Breast epithelium (tissue), 4 donors: ENCODE data around the gene OTOG. TPM values are rescaled to one million over a fixed set of nuclear protein-coding genes. Genes with fewer than 3 reads are reported as not detected.

Experiments used
- DNase-seq, 2 donors: peaks; one replicate each; pipeline ENCODE4 v3.0.0-alpha.2; 2019; ENCODE audit warnings: low spot score in 2 of 2
- H3K27ac ChIP-seq, 2 donors: fragments of 200-600 bp; sonication (generic) in 1 of 2; one replicate each; pipeline ENCODE4 v1.5.1; 2016 to 2019; ENCODE audit warnings: mild to moderate bottlenecking in 1 of 2
- H3K27me3 ChIP-seq, 2 donors: fragments of 200-600 bp; sonication (generic) in 1 of 2; one replicate each; pipeline versions ENCODE4 v1.5.1 to v1.6.0; 2017 to 2019; ENCODE audit warnings: control low read depth in 1 of 2, mild to moderate bottlenecking in 1 of 2
- H3K36me3 ChIP-seq: fragments of 200-600 bp; one replicate; pipeline ENCODE4 v1.5.1; 2019
- H3K4me1 ChIP-seq, 2 donors: fragments of 200-600 bp; sonication (generic); one replicate each; pipeline ENCODE4 v1.5.1; 2016 to 2019; ENCODE audit warnings: control low read depth in 1 of 2
- H3K4me3 ChIP-seq, 3 donors: fragments of 200-600 bp; sonication (generic); 1 replicate in 2 of 3; 2 replicates in 1 of 3; pipeline ENCODE4 v1.5.1; 2016 to 2019; ENCODE audit warnings: mild to moderate bottlenecking in 3 of 3, moderate library complexity in 2 of 3
- H3K9me3 ChIP-seq, 2 donors: fragments of 200-600 bp; sonication (generic) in 1 of 2; one replicate each; pipeline ENCODE4 v1.5.1; 2016 to 2019; ENCODE audit warnings: control low read depth in 1 of 2
- POLR2A ChIP-seq: fragments of 450-650 bp; IDR thresholded peaks from one replicate; pipeline ENCODE4 v1.6.1; 2016; ENCODE audit warnings: antibody characterized with exemption, mild to moderate bottlenecking, moderate library complexity
- POLR2AphosphoS5 ChIP-seq, 3 donors: sonication (generic); formaldehyde crosslinking; IDR thresholded peaks; one replicate each; pipeline ENCODE4 v1.6.1; 2017; ENCODE audit warnings: antibody characterized with exemption in 3 of 3
- intact Hi-C: fragments of 100-400 bp; cut with DNase I; formaldehyde crosslinking; loops from one replicate; pipeline ENCODE4 v1.15.1; 2023; ENCODE audit warnings: low total_unique reads
- total RNA-seq, 3 donors: library from RNA; depleted of rRNA; stranded (reverse); fragments of >200 nt; gene quantifications; one replicate each; pipeline ENCODE4 v1.1.0, GENCODE V29; 2016
- TF ChIP-seq, protein P1 (sequence below), 3 donors: fragments of 450-650 bp; IDR thresholded peaks; one replicate each; pipeline ENCODE4 v1.5.1; 2016 to 2017; ENCODE audit warnings: antibody characterized with exemption in 3 of 3, mild to moderate bottlenecking in 3 of 3, moderate library complexity in 3 of 3

Gene OTOG
- total RNA-seq, 3 donors from 2014 or later: not detected

DNA sequence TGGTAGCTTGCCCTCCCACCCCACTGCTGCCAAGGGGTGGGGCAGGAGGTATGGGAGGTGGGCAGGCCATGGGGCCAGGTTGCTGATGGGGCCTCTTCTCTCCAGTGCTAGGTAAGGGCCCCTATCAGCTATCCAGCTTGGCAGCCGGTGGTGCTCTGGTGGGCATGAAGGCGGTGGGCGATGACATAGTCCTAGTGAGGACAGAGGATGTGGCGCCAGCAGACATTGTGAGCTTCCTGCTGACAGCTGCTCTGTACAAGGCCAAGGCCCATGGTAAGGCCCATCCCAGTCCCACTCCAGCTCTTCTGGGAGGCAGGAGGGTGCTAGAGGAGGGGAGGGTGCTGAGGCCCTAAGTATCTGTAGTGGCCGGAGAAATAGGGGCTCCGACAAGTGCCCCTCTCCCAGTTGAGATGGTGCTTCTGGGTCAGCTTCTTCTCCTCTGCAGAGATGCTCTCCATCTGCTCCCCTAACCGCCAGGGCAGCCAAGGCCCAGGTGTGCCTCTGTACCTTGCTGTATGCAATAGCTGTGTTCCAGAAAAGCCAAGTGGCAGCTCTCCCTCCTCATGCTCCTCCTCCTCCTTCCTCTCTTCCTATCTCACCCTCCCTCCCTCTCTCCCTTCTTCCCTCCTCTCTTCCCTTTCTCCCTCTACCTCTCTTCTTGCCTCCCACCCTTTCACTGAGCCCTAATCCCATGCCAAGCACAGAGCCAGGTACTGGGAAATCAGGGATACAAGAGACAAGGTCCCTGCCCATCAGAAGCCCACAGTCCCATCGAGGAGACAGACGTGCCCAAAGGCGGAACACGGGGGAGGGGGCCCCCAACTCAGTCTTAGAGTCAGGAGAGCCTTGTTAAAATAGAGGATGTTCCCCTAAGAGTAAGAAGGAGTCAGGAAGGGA, 55.3 kb downstream of the OTOG start:
- H3K4me3 ChIP-seq: no peak overlapping the region
- intact Hi-C loops: no loop called here
- H3K27ac ChIP-seq: no peak overlapping the region
- H3K27me3 ChIP-seq: no peaks in the 10 kb centered on the region
- no peak for TF ChIP-seq POLR2A
- TF ChIP-seq, protein P1, sequence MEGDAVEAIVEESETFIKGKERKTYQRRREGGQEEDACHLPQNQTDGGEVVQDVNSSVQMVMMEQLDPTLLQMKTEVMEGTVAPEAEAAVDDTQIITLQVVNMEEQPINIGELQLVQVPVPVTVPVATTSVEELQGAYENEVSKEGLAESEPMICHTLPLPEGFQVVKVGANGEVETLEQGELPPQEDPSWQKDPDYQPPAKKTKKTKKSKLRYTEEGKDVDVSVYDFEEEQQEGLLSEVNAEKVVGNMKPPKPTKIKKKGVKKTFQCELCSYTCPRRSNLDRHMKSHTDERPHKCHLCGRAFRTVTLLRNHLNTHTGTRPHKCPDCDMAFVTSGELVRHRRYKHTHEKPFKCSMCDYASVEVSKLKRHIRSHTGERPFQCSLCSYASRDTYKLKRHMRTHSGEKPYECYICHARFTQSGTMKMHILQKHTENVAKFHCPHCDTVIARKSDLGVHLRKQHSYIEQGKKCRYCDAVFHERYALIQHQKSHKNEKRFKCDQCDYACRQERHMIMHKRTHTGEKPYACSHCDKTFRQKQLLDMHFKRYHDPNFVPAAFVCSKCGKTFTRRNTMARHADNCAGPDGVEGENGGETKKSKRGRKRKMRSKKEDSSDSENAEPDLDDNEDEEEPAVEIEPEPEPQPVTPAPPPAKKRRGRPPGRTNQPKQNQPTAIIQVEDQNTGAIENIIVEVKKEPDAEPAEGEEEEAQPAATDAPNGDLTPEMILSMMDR (IDR thresholded peaks at IDR 0.05): no peak
- TF ChIP-seq POLR2AphosphoS5 (IDR thresholded peaks at IDR 0.05): no peak
- no peak for DNase-seq
- H3K4me1 ChIP-seq: no peaks in the 10 kb centered on the region
- no peaks in the 10 kb centered on the region for H3K36me3 ChIP-seq
- H3K9me3 ChIP-seq: no peaks in the 10 kb centered on the region

DNA sequence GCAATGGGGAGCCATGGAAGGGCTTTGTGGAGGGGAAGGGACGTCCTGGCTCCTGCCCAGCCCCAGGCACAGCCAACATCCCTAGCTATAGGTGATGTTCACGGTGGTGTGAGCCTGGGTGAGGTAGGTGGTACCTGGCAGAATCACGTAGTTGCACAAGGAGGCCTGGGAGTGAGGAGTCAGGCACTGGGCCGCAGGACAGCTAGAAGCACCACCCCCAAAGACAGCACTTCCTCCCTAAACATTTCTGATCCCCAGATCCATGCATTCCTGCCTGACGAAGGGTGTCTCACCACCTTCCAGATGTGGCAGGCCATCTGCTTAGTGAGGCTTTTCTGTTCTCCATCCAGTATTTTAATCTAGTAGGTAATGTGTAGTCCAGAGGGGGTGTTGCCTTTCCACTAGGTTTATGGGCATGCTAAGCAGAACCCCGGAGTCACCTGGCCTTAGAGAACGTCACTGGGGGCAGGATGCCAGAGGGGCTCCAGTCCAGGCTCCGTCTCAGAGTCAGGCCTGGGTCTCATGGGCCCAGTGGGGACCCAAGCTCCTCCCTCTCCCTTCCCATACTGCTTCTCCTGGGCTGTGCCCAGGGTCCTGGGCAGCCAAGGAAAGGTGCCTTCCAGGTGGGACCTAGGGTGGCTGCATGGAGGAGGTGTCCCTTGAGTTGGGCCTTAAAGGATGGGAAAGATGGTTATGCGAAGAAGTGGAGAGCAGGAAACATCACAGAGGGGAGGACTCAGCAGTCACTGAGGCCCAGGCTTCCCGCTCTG, 56.2 kb downstream of the OTOG start:
- TF ChIP-seq POLR2A (no peak), POLR2AphosphoS5 (IDR thresholded peaks at IDR 0.05) (no peak)
- TF ChIP-seq, protein P1 (IDR thresholded peaks at IDR 0.05): no peak
- H3K36me3 ChIP-seq: no peaks in the 10 kb centered on the region

DNA sequence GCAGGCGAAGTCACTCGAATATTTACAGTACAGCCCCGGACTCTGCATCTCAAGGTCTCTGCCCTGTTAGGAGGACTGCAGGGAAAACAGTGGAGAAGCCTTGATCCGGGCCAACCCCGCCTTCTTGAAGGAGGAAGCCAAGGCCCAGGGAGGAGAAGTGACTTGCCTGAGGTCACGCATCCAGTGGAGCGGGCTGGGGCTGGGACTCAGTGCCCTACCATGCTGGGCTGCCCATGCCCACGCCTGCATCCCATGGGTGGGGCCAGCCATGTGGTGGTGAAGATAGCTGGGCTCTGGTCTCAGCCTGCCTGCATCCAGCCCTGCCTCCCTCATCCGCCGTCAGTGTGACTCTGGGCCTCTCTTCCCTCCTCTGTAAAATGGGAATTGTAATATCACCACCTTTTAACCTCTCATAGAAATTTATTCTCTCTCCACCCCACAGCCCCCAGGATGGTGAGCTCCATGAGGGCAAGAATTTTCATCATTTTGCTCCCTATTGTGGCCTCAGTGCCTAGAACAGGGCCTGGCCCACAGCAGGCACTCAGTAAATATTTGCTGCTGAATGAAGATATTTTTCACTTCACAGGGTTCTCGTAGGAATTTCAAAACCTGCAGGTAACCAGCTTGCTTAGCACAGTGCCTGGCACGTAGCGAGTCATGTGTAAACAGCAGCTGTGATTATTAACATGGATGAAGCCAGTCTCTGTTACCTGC, 57.3 kb downstream of the OTOG start:
- Histone ChIP-seq H3K4me3 (no peak overlapping the region), H3K27ac (no peak overlapping the region), H3K27me3 (no peaks in the 10 kb centered on the region), H3K4me1 (no peaks in the 10 kb centered on the region), H3K36me3 (no peaks in the 10 kb centered on the region), H3K9me3 (no peaks in the 10 kb centered on the region)
- TF ChIP-seq POLR2AphosphoS5 (IDR thresholded peaks at IDR 0.05) (no peak), POLR2A (no peak)
- TF ChIP-seq, protein P1 (IDR thresholded peaks at IDR 0.05): no peak
- no peak for DNase-seq
- intact Hi-C loops: no loop called here

More for the DNA sequence above, 56.2 kb downstream of the OTOG start:
- H3K9me3 ChIP-seq: no peaks in the 10 kb centered on the region
- no peak overlapping the region for H3K4me3 ChIP-seq
- no peak overlapping the region for H3K27ac ChIP-seq
- no peak for DNase-seq
- no peaks in the 10 kb centered on the region for H3K27me3 ChIP-seq
- no peaks in the 10 kb centered on the region for H3K4me1 ChIP-seq
- intact Hi-C loops: no loop called here

DNA sequence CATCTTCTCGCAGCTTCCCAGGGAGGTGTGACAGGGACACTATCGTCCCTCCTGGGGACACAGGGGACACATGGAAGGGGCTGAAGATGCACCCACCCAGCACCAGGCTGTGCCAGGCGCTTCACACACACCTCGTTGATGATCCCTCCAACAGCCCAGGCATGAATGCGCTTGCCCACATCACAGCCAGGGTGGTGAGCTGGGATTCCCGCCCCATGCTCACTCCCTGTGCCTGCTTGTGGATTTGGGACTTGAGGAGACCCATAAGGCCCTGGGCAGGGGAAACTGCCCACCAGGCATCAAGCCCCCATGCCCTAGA, 57.8 kb downstream of the OTOG start:
- Histone ChIP-seq H3K27me3 (no peaks in the 10 kb centered on the region), H3K4me3 (no peak overlapping the region), H3K27ac (no peak overlapping the region), H3K9me3 (no peaks in the 10 kb centered on the region), H3K36me3 (no peaks in the 10 kb centered on the region), H3K4me1 (no peaks in the 10 kb centered on the region)
- intact Hi-C loops: loop anchor here (5.0 kb wide), 1 partner anchor 1572 kb away; no protein-coding TSS in a partner anchor
- no peak for DNase-seq
- TF ChIP-seq POLR2AphosphoS5 (IDR thresholded peaks at IDR 0.05) (no peak), POLR2A (no peak)
- TF ChIP-seq, protein P1 (IDR thresholded peaks at IDR 0.05): no peak
